Bronchial epithelial cell (primary cell): ENCODE results near the gene NEK8. TPM values are rescaled to one million over a fixed set of nuclear protein-coding genes. Genes with fewer than 3 reads are reported as not detected.

ENCODE experiments used
- DNase-seq: peaks from one replicate; pipeline ENCODE4 v3.0.0-alpha.2; 2010; ENCODE audit warnings: low read depth
- FAIRE-seq: peaks from 2 replicates; lab custom pipeline; 2011; peaks lifted over from hg19 to GRCh38; lab: Jason Lieb, UNC
- H3K27me3 ChIP-seq: 2 replicates; pipeline ENCODE4 v1.5.1; 2011; ENCODE audit warnings: low read length; ENCODE audit not compliant: control insufficient read depth, insufficient read depth
- H3K36me3 ChIP-seq: 2 replicates; pipeline ENCODE4 v1.5.1; 2011; ENCODE audit warnings: low read length; ENCODE audit not compliant: control insufficient read depth, insufficient read depth
- H3K4me3 ChIP-seq: 2 replicates; pipeline ENCODE4 v1.5.1; 2011; ENCODE audit warnings: mild to moderate bottlenecking, low read depth, low read length, control low read depth
- total RNA-seq: library from RNA; depleted of rRNA; stranded (reverse); fragments of >200 nt; gene quantifications from 2 replicates; pipeline ENCODE4 v1.2.1, GENCODE V29; 2014
- TF ChIP-seq, protein P1 (sequence below): IDR thresholded peaks from 2 replicates; pipeline ENCODE4 v1.5.1; 2011; ENCODE audit warnings: mild to moderate bottlenecking, moderate library complexity, low read length, control low read depth, inconsistent platforms; ENCODE audit not compliant: insufficient read depth, severe bottlenecking

The NEK8 gene
- total RNA-seq, 1 donor from 2014 or later = 3.2 TPM

GRCh38 chr17:28702026-28702751, 26.4 kb upstream of the NEK8 start:
- peaks cover 44% of the 10 kb centered on the region for H3K36me3 ChIP-seq
- no peaks in the 10 kb centered on the region for H3K27me3 ChIP-seq
- H3K4me3 ChIP-seq = no peak overlapping the region
- TF ChIP-seq, protein P1, sequence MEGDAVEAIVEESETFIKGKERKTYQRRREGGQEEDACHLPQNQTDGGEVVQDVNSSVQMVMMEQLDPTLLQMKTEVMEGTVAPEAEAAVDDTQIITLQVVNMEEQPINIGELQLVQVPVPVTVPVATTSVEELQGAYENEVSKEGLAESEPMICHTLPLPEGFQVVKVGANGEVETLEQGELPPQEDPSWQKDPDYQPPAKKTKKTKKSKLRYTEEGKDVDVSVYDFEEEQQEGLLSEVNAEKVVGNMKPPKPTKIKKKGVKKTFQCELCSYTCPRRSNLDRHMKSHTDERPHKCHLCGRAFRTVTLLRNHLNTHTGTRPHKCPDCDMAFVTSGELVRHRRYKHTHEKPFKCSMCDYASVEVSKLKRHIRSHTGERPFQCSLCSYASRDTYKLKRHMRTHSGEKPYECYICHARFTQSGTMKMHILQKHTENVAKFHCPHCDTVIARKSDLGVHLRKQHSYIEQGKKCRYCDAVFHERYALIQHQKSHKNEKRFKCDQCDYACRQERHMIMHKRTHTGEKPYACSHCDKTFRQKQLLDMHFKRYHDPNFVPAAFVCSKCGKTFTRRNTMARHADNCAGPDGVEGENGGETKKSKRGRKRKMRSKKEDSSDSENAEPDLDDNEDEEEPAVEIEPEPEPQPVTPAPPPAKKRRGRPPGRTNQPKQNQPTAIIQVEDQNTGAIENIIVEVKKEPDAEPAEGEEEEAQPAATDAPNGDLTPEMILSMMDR = no peak
- DNase-seq = no peak
- no peak for FAIRE-seq

DNA sequence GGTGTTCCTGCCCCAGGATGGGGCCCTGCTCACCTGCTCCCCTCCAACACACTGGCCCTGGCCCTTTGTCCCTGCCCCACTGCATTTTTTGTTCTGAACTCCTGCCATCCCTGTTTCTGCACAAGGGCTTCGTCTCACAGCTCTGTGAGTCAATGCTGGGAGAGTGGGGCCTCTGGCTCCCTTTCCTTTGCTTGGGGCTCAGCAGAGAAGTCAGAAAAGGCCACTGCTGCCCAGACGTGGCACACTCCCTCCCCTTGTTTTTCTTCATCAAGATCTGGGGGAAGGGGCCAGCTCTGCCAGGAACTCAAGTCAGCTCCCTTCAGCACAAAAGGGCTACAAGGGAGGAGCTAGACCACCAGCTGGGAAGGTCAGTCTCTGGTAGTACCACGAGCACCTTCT, 25.8 kb upstream of the NEK8 start:
- no peak for DNase-seq
- TF ChIP-seq, protein P1 = no peak
- H3K36me3 ChIP-seq = peaks cover 39% of the 10 kb centered on the region
- no peak for FAIRE-seq
- no peaks in the 10 kb centered on the region for H3K27me3 ChIP-seq
- H3K4me3 ChIP-seq = no peak overlapping the region

GRCh38 chr17:28703552-28704218, 24.9 kb upstream of the NEK8 start:
- TF ChIP-seq, protein P1 = no peak
- peaks cover 32% of the 10 kb centered on the region for H3K36me3 ChIP-seq
- FAIRE-seq = no peak

GRCh38 chr17:28704219-28704858, 24.2 kb upstream of the NEK8 start:
- FAIRE-seq (no peak), DNase-seq (no peak)
- TF ChIP-seq, protein P1 = no peak
- Histone ChIP-seq H3K4me3 (no peak overlapping the region), H3K36me3 (peaks cover 30% of the 10 kb centered on the region), H3K27me3 (no peaks in the 10 kb centered on the region)

More at GRCh38 chr17:28703552-28704218, 24.9 kb upstream of the NEK8 start:
- DNase-seq = no peak
- Histone ChIP-seq H3K27me3 (no peaks in the 10 kb centered on the region), H3K4me3 (no peak overlapping the region)

DNA sequence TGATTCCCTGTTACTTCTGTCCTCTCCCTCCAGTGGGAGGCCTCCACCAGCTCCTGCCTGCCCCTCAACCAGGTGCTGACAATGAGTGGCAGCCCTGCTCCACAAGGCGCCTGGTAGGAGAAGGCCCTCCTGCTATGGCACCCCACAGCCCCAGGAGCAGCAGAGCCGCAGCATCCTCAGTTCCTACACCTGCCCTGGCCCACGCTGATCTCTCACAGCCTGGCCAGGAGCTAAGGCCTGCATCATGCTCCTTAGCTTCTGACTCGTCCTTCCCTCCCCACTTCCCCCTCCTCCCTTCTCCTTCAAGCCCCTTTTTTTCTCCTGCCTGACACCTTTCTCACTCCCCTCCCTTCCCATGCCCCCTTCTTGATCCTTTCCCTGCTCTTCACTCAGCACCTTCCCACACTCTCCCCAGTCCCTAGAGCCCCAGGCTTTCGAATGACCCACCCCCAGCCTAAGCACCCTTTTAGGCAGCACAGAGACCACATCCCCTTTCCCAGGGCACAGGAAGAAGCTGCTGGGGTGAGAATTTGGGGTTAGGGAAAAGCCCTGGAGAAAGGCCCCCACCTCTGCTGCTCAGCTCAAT, 23.4 kb upstream of the NEK8 start:
- TF ChIP-seq, protein P1 = no peak
- DNase-seq = no peak
- FAIRE-seq = no peak

More for the DNA sequence above, 23.4 kb upstream of the NEK8 start:
- H3K27me3 ChIP-seq = no peaks in the 10 kb centered on the region
- peaks cover 25% of the 10 kb centered on the region for H3K36me3 ChIP-seq
- no peak overlapping the region for H3K4me3 ChIP-seq
